Muscle of leg (tissue), 11 donors: ENCODE results near the gene POLR2A. TPM values are rescaled to one million over a fixed set of nuclear protein-coding genes. Genes with fewer than 3 reads are reported as not detected.
A peak's percentile ranks its signal among the peaks of the same experiment; 100 is the strongest.

Experiments
- DNase-seq: peaks from one replicate; pipeline ENCODE4 v3.0.0; 2013
- H3K27ac ChIP-seq: one replicate; pipeline ENCODE4 v1.5.1; 2013; ENCODE audit warnings: mild to moderate bottlenecking, low read length, control low read depth
- H3K27me3 ChIP-seq: one replicate; pipeline ENCODE4 v1.6.1; 2013; ENCODE audit warnings: low read length; ENCODE audit not compliant: control insufficient read depth, insufficient read depth
- H3K36me3 ChIP-seq: one replicate; pipeline ENCODE4 v1.6.1; 2013; ENCODE audit warnings: low read length; ENCODE audit not compliant: control insufficient read depth, insufficient read depth
- H3K4me1 ChIP-seq: one replicate; pipeline ENCODE4 v1.6.1; 2013; ENCODE audit warnings: low read length; ENCODE audit not compliant: control insufficient read depth, insufficient read depth
- H3K4me3 ChIP-seq: one replicate; pipeline ENCODE4 v1.5.1; 2013; ENCODE audit warnings: low read length, control low read depth
- H3K9me3 ChIP-seq: replicated peaks from 2 replicates; pipeline ENCODE4 v1.6.1; 2013; ENCODE audit warnings: low read depth, low read length; ENCODE audit not compliant: control insufficient read depth
- WGBS: methylation state at CpG from one replicate; pipeline ENCODE4 v1.1.5; 2013; ENCODE audit warnings: missing lambda C conversion rate; ENCODE audit not compliant: insufficient coverage; 5-methylcytosine and 5-hydroxymethylcytosine counted together
- polyA plus RNA-seq, 8 donors: library from polyadenylated mRNA; unstranded; fragments of 120-200 nt; gene quantifications; one replicate each; pipeline versions ENCODE4 v1.2.1 to v1.2.3, GENCODE V29; 2013; ENCODE audit warnings: inconsistent platforms in 1 of 8, low replicate concordance in 1 of 8; ENCODE audit not compliant: insufficient read length in 8 of 8, insufficient read depth in 1 of 8
- total RNA-seq: library from RNA; stranded (reverse); fragments of 120-200 nt; gene quantifications from one replicate; pipeline ENCODE4 v1.2.4, GENCODE V29; 2013

The POLR2A gene
- total and polyA plus RNA-seq, 9 donors, result 30.9 to 81.0 (median 60.7) TPM

- H3K9me3 ChIP-seq, result no peaks in the 10 kb centered on the region
- H3K27ac ChIP-seq, result no peak overlapping the region
- 90% methylated on average over 8 of the region's 14 CpGs for WGBS
- no peaks in the 10 kb centered on the region for H3K27me3 ChIP-seq
- H3K4me1 ChIP-seq, result no peaks in the 10 kb centered on the region
- peaks cover 70% of the 10 kb centered on the region for H3K36me3 ChIP-seq
- no peak for DNase-seq
- no peak overlapping the region for H3K4me3 ChIP-seq
Measured at GRCh38 chr17:7502987-7503386, 18.8 kb downstream of the POLR2A start.

GRCh38 chr17:7503521-7503920 lies 19.4 kb downstream of the POLR2A start:
- Histone ChIP-seq H3K4me3 (no peak overlapping the region), H3K9me3 (no peaks in the 10 kb centered on the region), H3K4me1 (no peaks in the 10 kb centered on the region), H3K36me3 (peaks cover 70% of the 10 kb centered on the region), H3K27me3 (no peaks in the 10 kb centered on the region), H3K27ac (no peak overlapping the region)
- WGBS, result 100% methylated on average over 7 of the region's 8 CpGs
- DNase-seq, result no peak

- no peaks in the 10 kb centered on the region for H3K27me3 ChIP-seq
- peaks cover 73% of the 10 kb centered on the region for H3K36me3 ChIP-seq
- WGBS, result 90% methylated on average over 10 of the region's 11 CpGs
- H3K27ac ChIP-seq, result no peak overlapping the region
- peaks cover 4% of the 10 kb centered on the region for H3K4me1 ChIP-seq
- no peak overlapping the region for H3K4me3 ChIP-seq
- DNase-seq, result no peak
- H3K9me3 ChIP-seq, result no peaks in the 10 kb centered on the region
Measured at GRCh38 chr17:7508145-7508544, 24.0 kb downstream of the POLR2A start.

GRCh38 chr17:7508846-7509245 lies 24.7 kb downstream of the POLR2A start:
- Histone ChIP-seq H3K9me3 (no peaks in the 10 kb centered on the region), H3K4me1 (peaks cover 4% of the 10 kb centered on the region), H3K27me3 (no peaks in the 10 kb centered on the region), H3K4me3 (no peak overlapping the region), H3K36me3 (peaks cover 73% of the 10 kb centered on the region), H3K27ac (no peak overlapping the region)
- WGBS, result 95% methylated on average over 4 of the region's 9 CpGs
- DNase-seq, result no peak

- DNase-seq, result peak; percentile 51
- Histone ChIP-seq H3K4me3 (no peak overlapping the region), H3K36me3 (peaks cover 77% of the 10 kb centered on the region), H3K27me3 (no peaks in the 10 kb centered on the region), H3K4me1 (peaks cover 4% of the 10 kb centered on the region), H3K9me3 (no peaks in the 10 kb centered on the region), H3K27ac (peak overlapping the region; percentile 35)
- WGBS, result 70% methylated on average over 1 of the region's 5 CpGs
Measured at GRCh38 chr17:7509937-7510336, 25.8 kb downstream of the POLR2A start.

GRCh38 chr17:7511108-7511507 lies 26.9 kb downstream of the POLR2A start:
- H3K4me1 ChIP-seq, result peaks cover 4% of the 10 kb centered on the region
- no peaks in the 10 kb centered on the region for H3K27me3 ChIP-seq
- H3K36me3 ChIP-seq, result peaks cover 79% of the 10 kb centered on the region
- H3K27ac ChIP-seq, result no peak overlapping the region
- 83% methylated on average over 9 of the region's 10 CpGs for WGBS
- no peaks in the 10 kb centered on the region for H3K9me3 ChIP-seq
- H3K4me3 ChIP-seq, result no peak overlapping the region
- no peak for DNase-seq

GRCh38 chr17:7512105-7512504 lies 27.9 kb downstream of the POLR2A start:
- WGBS, result 87% methylated on average over 15 of the region's 15 CpGs
- no peak for DNase-seq
- Histone ChIP-seq H3K27ac (no peak overlapping the region), H3K4me3 (no peak overlapping the region), H3K27me3 (no peaks in the 10 kb centered on the region), H3K9me3 (no peaks in the 10 kb centered on the region), H3K36me3 (peaks cover 72% of the 10 kb centered on the region), H3K4me1 (peaks cover 4% of the 10 kb centered on the region)

- no peak for DNase-seq
- Histone ChIP-seq H3K36me3 (peaks cover 69% of the 10 kb centered on the region), H3K27me3 (no peaks in the 10 kb centered on the region), H3K4me1 (peaks cover 4% of the 10 kb centered on the region), H3K27ac (no peak overlapping the region), H3K4me3 (no peak overlapping the region), H3K9me3 (no peaks in the 10 kb centered on the region)
- 88% methylated on average over 20 of the region's 20 CpGs for WGBS
Measured at GRCh38 chr17:7512824-7513540, 28.8 kb downstream of the POLR2A start.

- Histone ChIP-seq H3K4me3 (no peak overlapping the region), H3K36me3 (peaks cover 59% of the 10 kb centered on the region), H3K9me3 (no peaks in the 10 kb centered on the region), H3K4me1 (peaks cover 4% of the 10 kb centered on the region), H3K27me3 (no peaks in the 10 kb centered on the region), H3K27ac (no peak overlapping the region)
- DNase-seq, result no peak
- WGBS, result 67% methylated on average over 15 of the region's 17 CpGs
Measured at GRCh38 chr17:7513850-7514419, 29.8 kb downstream of the POLR2A start.

GRCh38 chr17:7515911-7516610 lies 31.9 kb downstream of the POLR2A start:
- Histone ChIP-seq H3K4me3 (no peak overlapping the region), H3K27ac (no peak overlapping the region), H3K36me3 (peaks cover 40% of the 10 kb centered on the region), H3K27me3 (no peaks in the 10 kb centered on the region), H3K9me3 (no peaks in the 10 kb centered on the region), H3K4me1 (no peaks in the 10 kb centered on the region)
- 91% methylated on average over 9 of the region's 13 CpGs for WGBS
- no peak for DNase-seq
